HEK293 (cell line): Measurements from ENCODE around the gene ANP32B.

ENCODE experiments used
- CTCF ChIA-PET: fragments of 350-600 bp; formaldehyde crosslinking; extraction: SDS; loops from one replicate; lab custom pipeline; 2021; ENCODE audit warnings: antibody characterized with exemption; lab: Yijun Ruan, JAX
- POLR2A ChIA-PET: fragments of 300-600 bp; formaldehyde crosslinking; extraction: SDS; loops from one replicate; lab custom pipeline; 2020; ENCODE audit warnings: antibody characterized with exemption, inconsistent platforms; lab: Yijun Ruan, JAX
- H3K27ac ChIP-seq: fragments of 200-500 bp; sonication (Bioruptor generic); 2 replicates; pipeline ENCODE4 v1.5.1; 2014; ENCODE audit warnings: low read depth, low read length, control low read depth, inconsistent platforms; ENCODE audit errors: extremely low read depth
- H3K36me3 ChIP-seq, 2 experiments: fragments of 200-500 bp in 1 of 2; sonication (Bioruptor generic) in 1 of 2; 1 replicate in 1 of 2; 2 replicates in 1 of 2; pipeline ENCODE4 v1.5.1; 2014 to 2017; ENCODE audit warnings: inconsistent platforms in 2 of 2, low read length in 2 of 2; ENCODE audit not compliant: control insufficient read depth in 2 of 2, insufficient read depth in 1 of 2
- H3K4me1 ChIP-seq: fragments of 200-500 bp; sonication (Bioruptor generic); 2 replicates; pipeline ENCODE4 v1.5.1; 2014; ENCODE audit warnings: mild to moderate bottlenecking, low read length, inconsistent platforms; ENCODE audit not compliant: control insufficient read depth, insufficient read depth
- H3K4me3 ChIP-seq: 2 replicates; pipeline ENCODE4 v1.5.1; 2011; ENCODE audit warnings: low read depth, mild to moderate bottlenecking, control low read depth, low read length, moderate library complexity
- H3K9me3 ChIP-seq: fragments of 200-500 bp; sonication (Bioruptor generic); 2 replicates; pipeline ENCODE4 v1.5.1; 2014; ENCODE audit warnings: low read depth, low read length, inconsistent platforms; ENCODE audit not compliant: control insufficient read depth, insufficient read depth
- BCL11A ChIP-seq: fragments of 450-650 bp; formaldehyde crosslinking; IDR thresholded peaks from 2 replicates; pipeline ENCODE4 v1.5.1; 2016; ENCODE audit warnings: low read depth, missing biosample characterization, missing genetic modification characterization
- EGR2 ChIP-seq: fragments of 450-650 bp; formaldehyde crosslinking; IDR thresholded peaks from 2 replicates; pipeline ENCODE4 v1.5.1; 2016; ENCODE audit warnings: low read depth, missing biosample characterization, missing genetic modification characterization
- GFI1B ChIP-seq: fragments of 450-650 bp; formaldehyde crosslinking; IDR thresholded peaks from 2 replicates; pipeline ENCODE4 v1.5.1; 2016; ENCODE audit warnings: missing biosample characterization, missing genetic modification characterization
- GLIS2 ChIP-seq: fragments of 450-650 bp; formaldehyde crosslinking; IDR thresholded peaks from 2 replicates; pipeline ENCODE4 v1.5.1; 2016; ENCODE audit warnings: missing biosample characterization, missing genetic modification characterization
- OVOL3 ChIP-seq: fragments of 450-650 bp; formaldehyde crosslinking; IDR thresholded peaks from 2 replicates; pipeline ENCODE4 v1.5.1; 2016; ENCODE audit warnings: missing biosample characterization, missing genetic modification characterization
- PBX3 ChIP-seq: sonication (generic); formaldehyde crosslinking; IDR thresholded peaks from 2 replicates; pipeline ENCODE4 v1.8.1; 2022; ENCODE audit warnings: mild to moderate bottlenecking, moderate library complexity, missing genetic modification reagents
- PRDM1 ChIP-seq: fragments of 450-650 bp; formaldehyde crosslinking; IDR thresholded peaks from 2 replicates; pipeline ENCODE4; 2016; ENCODE audit warnings: missing biosample characterization, missing genetic modification characterization
- REPIN1 ChIP-seq: fragments of 450-650 bp; formaldehyde crosslinking; IDR thresholded peaks from 2 replicates; pipeline ENCODE4 v1.5.1; 2017; ENCODE audit warnings: missing biosample characterization, missing genetic modification characterization, low read depth
- SALL2 ChIP-seq: fragments of 450-650 bp; formaldehyde crosslinking; IDR thresholded peaks from 2 replicates; pipeline ENCODE4 v1.5.0; 2017; ENCODE audit warnings: missing biosample characterization, mild to moderate bottlenecking, missing genetic modification characterization, borderline replicate concordance
- TRIM28 ChIP-seq: IDR thresholded peaks from 2 replicates; pipeline ENCODE4 v1.6.1; 2011; ENCODE audit warnings: low read length, control low read depth, borderline replicate concordance
- ZBTB17 ChIP-seq: fragments of 450-650 bp; formaldehyde crosslinking; IDR thresholded peaks from 2 replicates; pipeline ENCODE4 v1.5.1; 2016; ENCODE audit warnings: missing biosample characterization, missing genetic modification characterization
- ZBTB26 ChIP-seq: fragments of 450-650 bp; formaldehyde crosslinking; optimal IDR thresholded peaks from 2 replicates; pipeline ENCODE3; 2016; ENCODE audit warnings: missing biosample characterization, mild to moderate bottlenecking, missing genetic modification characterization
- ZBTB48 ChIP-seq: fragments of 450-650 bp; formaldehyde crosslinking; IDR thresholded peaks from 2 replicates; pipeline ENCODE4 v1.5.1; 2016; ENCODE audit warnings: missing biosample characterization, missing genetic modification characterization
- ZEB2 ChIP-seq: fragments of 450-650 bp; formaldehyde crosslinking; IDR thresholded peaks from 2 replicates; pipeline ENCODE4 v1.5.1; 2016; ENCODE audit warnings: missing biosample characterization, missing genetic modification characterization
- ZFP3 ChIP-seq: fragments of 450-650 bp; formaldehyde crosslinking; IDR thresholded peaks from 2 replicates; pipeline ENCODE4 v1.5.1; 2016; ENCODE audit warnings: low read depth, missing biosample characterization, missing genetic modification characterization
- ZNF248 ChIP-seq: fragments of 450-650 bp; formaldehyde crosslinking; IDR thresholded peaks from 2 replicates; pipeline ENCODE4 v1.5.1; 2017; ENCODE audit warnings: missing biosample characterization, missing genetic modification characterization
- ZNF302 ChIP-seq: fragments of 450-650 bp; formaldehyde crosslinking; IDR thresholded peaks from 2 replicates; pipeline ENCODE4 v1.5.1; 2016; ENCODE audit warnings: missing biosample characterization, missing genetic modification characterization, low read depth
- ZNF426 ChIP-seq: fragments of 450-650 bp; formaldehyde crosslinking; IDR thresholded peaks from 2 replicates; pipeline ENCODE4 v1.5.1; 2017; ENCODE audit warnings: missing biosample characterization, missing genetic modification characterization, mild to moderate bottlenecking, inconsistent platforms, moderate library complexity
- ZNF501 ChIP-seq: fragments of 450-650 bp; formaldehyde crosslinking; IDR thresholded peaks from 2 replicates; pipeline ENCODE4 v1.5.1; 2016; ENCODE audit warnings: missing biosample characterization, missing genetic modification characterization
- ZNF530 ChIP-seq: fragments of 450-650 bp; formaldehyde crosslinking; IDR thresholded peaks from 2 replicates; pipeline ENCODE4 v1.5.1; 2016; ENCODE audit warnings: low read depth, missing biosample characterization, missing genetic modification characterization
- ZNF548 ChIP-seq: fragments of 450-650 bp; formaldehyde crosslinking; IDR thresholded peaks from 2 replicates; pipeline ENCODE4 v1.5.1; 2016; ENCODE audit warnings: missing biosample characterization, missing genetic modification characterization
- ZNF660 ChIP-seq: fragments of 450-650 bp; IDR thresholded peaks from 2 replicates; pipeline ENCODE4 v1.5.1; 2018; ENCODE audit warnings: missing biosample characterization, mild to moderate bottlenecking, missing genetic modification characterization
- ZNF664 ChIP-seq: fragments of 450-650 bp; formaldehyde crosslinking; IDR thresholded peaks from 2 replicates; pipeline ENCODE4 v1.5.1; 2016; ENCODE audit warnings: missing biosample characterization, missing genetic modification characterization
- ZNF777 ChIP-seq: fragments of 450-650 bp; formaldehyde crosslinking; IDR thresholded peaks from 2 replicates; pipeline ENCODE4 v1.5.1; 2017; ENCODE audit warnings: missing biosample characterization, missing genetic modification characterization, borderline replicate concordance
- TF ChIP-seq, protein P1 (sequence below): fragments of 450-650 bp; formaldehyde crosslinking; IDR thresholded peaks from 2 replicates; pipeline ENCODE4 v1.5.1; 2016; ENCODE audit warnings: missing biosample characterization, missing genetic modification characterization
- TF ChIP-seq, protein P2 (sequence below): fragments of 450-650 bp; formaldehyde crosslinking; IDR thresholded peaks from 2 replicates; pipeline ENCODE4 v1.5.1; 2016; ENCODE audit warnings: missing biosample characterization, missing genetic modification characterization, low read depth
- TF ChIP-seq, protein P3 (sequence below): fragments of 450-650 bp; formaldehyde crosslinking; IDR thresholded peaks from 2 replicates; pipeline ENCODE4 v1.5.1; 2017; ENCODE audit warnings: missing biosample characterization, mild to moderate bottlenecking, missing genetic modification characterization, moderate library complexity
- TF ChIP-seq, protein P4 (sequence below): fragments of 450-650 bp; formaldehyde crosslinking; IDR thresholded peaks from 2 replicates; pipeline ENCODE4 v1.5.1; 2017; ENCODE audit warnings: missing biosample characterization, missing genetic modification characterization

Gene ANP32B

GRCh38 chr9:97940741-97941140 is 42.4 kb upstream of the ANP32B start:
- ChIA-PET CTCF (interaction anchor here (1.2 to 3.1 kb wide), 2 partner anchors 18 to 51 kb away, joined by 3 to 28 read pairs; partner anchors contain the start of gene TRMO), POLR2A (no interaction called here)
- no peak for TF ChIP-seq ZBTB17
- TF ChIP-seq SALL2 (tag by site-specific recombination), result no peak
- TF ChIP-seq ZBTB48 (tag by site-specific recombination), result no peak
- no peak for TF ChIP-seq ZNF664 (tag by site-specific recombination)
- TF ChIP-seq ZNF426 (tag by site-specific recombination), result no peak
- no peak for TF ChIP-seq BCL11A (tag by site-specific recombination)
- TF ChIP-seq PBX3 (CRISPR knock-in tag), result no peak
- TF ChIP-seq ZBTB26 (tag by site-specific recombination), result no peak
- no peak for TF ChIP-seq EGR2
- no peak for TF ChIP-seq ZFP3 (tag by site-specific recombination)
- no peak for TF ChIP-seq ZNF660
- no peak for TF ChIP-seq ZNF530 (tag by site-specific recombination)
- no peak for TF ChIP-seq ZNF501 (tag by site-specific recombination)
- no peak for TF ChIP-seq ZNF777 (tag by site-specific recombination)
- no peak for TF ChIP-seq ZNF248 (tag by site-specific recombination)
- H3K4me1 ChIP-seq, result no peaks in the 10 kb centered on the region
- H3K9me3 ChIP-seq, result no peaks in the 10 kb centered on the region
- no peaks in the 10 kb centered on the region for H3K36me3 ChIP-seq
- no peak overlapping the region for H3K4me3 ChIP-seq
- H3K27ac ChIP-seq, result no peak overlapping the region

DNA sequence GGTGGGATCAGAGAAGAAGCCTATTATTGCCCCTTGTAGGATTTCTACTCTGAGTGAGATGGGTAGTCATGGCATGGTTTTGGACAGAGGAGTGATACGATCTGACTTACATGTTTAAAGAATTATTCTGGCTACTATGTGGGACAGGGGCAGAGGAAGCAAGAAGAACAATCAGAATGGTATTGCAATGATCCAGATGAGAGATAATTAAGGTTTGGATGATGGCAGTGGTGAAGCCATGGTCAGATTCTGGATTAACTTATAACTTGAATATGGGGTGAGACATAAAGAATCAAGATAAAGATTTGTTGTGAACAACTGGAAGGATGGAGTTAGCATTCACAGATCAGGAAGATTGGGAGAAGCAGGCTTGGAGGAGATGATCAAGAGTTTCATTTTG is 41.8 kb upstream of the ANP32B start:
- H3K36me3 ChIP-seq, result no peaks in the 10 kb centered on the region
- CTCF ChIA-PET, result interaction anchor here (1.2 to 3.1 kb wide), 2 partner anchors 18 to 51 kb away, joined by 3 to 28 read pairs; partner anchors contain the start of gene TRMO
- TF ChIP-seq ZNF530 (tag by site-specific recombination), result no peak
- TF ChIP-seq OVOL3 (tag by site-specific recombination), result no peak
- TF ChIP-seq TRIM28, result no peak
- TF ChIP-seq ZEB2, result no peak
- no peak for TF ChIP-seq ZNF302 (tag by site-specific recombination)
- no peak for TF ChIP-seq ZNF548 (tag by site-specific recombination)
- TF ChIP-seq, protein P1, sequence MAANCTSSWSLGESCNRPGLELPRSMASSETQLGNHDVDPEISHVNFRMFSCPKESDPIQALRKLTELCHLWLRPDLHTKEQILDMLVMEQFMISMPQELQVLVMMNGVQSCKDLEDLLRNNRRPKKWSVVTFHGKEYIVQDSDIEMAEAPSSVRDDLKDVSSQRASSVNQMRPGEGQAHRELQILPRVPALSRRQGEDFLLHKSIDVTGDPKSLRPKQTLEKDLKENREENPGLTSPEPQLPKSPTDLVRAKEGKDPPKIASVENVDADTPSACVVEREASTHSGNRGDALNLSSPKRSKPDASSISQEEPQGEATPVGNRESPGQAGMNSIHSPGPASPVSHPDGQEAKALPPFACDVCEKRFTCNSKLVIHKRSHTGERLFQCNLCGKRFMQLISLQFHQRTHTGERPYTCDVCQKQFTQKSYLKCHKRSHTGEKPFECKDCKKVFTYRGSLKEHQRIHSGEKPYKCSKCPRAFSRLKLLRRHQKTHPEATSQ, result no peak
- no peak for TF ChIP-seq GFI1B (tag by site-specific recombination)
- no peak for TF ChIP-seq REPIN1
- TF ChIP-seq, protein P2, sequence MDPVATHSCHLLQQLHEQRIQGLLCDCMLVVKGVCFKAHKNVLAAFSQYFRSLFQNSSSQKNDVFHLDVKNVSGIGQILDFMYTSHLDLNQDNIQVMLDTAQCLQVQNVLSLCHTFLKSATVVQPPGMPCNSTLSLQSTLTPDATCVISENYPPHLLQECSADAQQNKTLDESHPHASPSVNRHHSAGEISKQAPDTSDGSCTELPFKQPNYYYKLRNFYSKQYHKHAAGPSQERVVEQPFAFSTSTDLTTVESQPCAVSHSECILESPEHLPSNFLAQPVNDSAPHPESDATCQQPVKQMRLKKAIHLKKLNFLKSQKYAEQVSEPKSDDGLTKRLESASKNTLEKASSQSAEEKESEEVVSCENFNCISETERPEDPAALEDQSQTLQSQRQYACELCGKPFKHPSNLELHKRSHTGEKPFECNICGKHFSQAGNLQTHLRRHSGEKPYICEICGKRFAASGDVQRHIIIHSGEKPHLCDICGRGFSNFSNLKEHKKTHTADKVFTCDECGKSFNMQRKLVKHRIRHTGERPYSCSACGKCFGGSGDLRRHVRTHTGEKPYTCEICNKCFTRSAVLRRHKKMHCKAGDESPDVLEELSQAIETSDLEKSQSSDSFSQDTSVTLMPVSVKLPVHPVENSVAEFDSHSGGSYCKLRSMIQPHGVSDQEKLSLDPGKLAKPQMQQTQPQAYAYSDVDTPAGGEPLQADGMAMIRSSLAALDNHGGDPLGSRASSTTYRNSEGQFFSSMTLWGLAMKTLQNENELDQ, result no peak
- TF ChIP-seq, protein P3, sequence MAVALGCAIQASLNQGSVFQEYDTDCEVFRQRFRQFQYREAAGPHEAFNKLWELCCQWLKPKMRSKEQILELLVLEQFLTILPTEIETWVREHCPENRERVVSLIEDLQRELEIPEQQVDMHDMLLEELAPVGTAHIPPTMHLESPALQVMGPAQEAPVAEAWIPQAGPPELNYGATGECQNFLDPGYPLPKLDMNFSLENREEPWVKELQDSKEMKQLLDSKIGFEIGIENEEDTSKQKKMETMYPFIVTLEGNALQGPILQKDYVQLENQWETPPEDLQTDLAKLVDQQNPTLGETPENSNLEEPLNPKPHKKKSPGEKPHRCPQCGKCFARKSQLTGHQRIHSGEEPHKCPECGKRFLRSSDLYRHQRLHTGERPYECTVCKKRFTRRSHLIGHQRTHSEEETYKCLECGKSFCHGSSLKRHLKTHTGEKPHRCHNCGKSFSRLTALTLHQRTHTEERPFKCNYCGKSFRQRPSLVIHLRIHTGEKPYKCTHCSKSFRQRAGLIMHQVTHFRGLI, result no peak
- TF ChIP-seq, protein P4, sequence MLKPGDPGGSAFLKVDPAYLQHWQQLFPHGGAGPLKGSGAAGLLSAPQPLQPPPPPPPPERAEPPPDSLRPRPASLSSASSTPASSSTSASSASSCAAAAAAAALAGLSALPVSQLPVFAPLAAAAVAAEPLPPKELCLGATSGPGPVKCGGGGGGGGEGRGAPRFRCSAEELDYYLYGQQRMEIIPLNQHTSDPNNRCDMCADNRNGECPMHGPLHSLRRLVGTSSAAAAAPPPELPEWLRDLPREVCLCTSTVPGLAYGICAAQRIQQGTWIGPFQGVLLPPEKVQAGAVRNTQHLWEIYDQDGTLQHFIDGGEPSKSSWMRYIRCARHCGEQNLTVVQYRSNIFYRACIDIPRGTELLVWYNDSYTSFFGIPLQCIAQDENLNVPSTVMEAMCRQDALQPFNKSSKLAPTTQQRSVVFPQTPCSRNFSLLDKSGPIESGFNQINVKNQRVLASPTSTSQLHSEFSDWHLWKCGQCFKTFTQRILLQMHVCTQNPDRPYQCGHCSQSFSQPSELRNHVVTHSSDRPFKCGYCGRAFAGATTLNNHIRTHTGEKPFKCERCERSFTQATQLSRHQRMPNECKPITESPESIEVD (tag by site-specific recombination), result no peak
- no peak for TF ChIP-seq GLIS2 (tag by site-specific recombination)
- TF ChIP-seq PRDM1 (tag by site-specific recombination), result no peak
- H3K27ac ChIP-seq, result no peak overlapping the region
- POLR2A ChIA-PET, result interaction anchor here (0.7 kb wide), 2 partner anchors 19 to 42 kb away, joined by 3 to 6 read pairs; partner anchors contain the start of gene ANP32B
- H3K9me3 ChIP-seq, result no peaks in the 10 kb centered on the region
- H3K4me3 ChIP-seq, result no peak overlapping the region
- H3K4me1 ChIP-seq, result no peaks in the 10 kb centered on the region
